Measurements from ENCODE around the gene MYOG. TPM values are rescaled to one million over a fixed set of nuclear protein-coding genes. Genes with fewer than 3 reads are reported as not detected.

MYOG gene
- total and polyA plus RNA-seq, 5 experiments from 2014 or later, result not detected

- Mint-ChIP-seq H3K4me3 (no peak overlapping the region), H3K4me1 (peaks cover 0 to 2% (median 0%) of the 10 kb centered on the region in 4 donors), H3K27ac (no peak overlapping the region), H3K27me3 (peaks cover 0 to 21% (median 4%) of the 10 kb centered on the region in 5 donors), H3K36me3 (no peaks in the 10 kb centered on the region), H3K9me3 (no peaks in the 10 kb centered on the region)
- POLR2A ChIA-PET, result no interaction called here
- peak in 1 of 10 donors; percentile 19 for DNase-seq
- no peak for ATAC-seq
Measured at GRCh38 chr1:203044546-203045250, 41.1 kb downstream of the MYOG start.

- peaks cover 4 to 7% (median 5%) of the 10 kb centered on the region in 4 donors for H3K4me1 Mint-ChIP-seq
- H3K9me3 Mint-ChIP-seq, result no peaks in the 10 kb centered on the region
Measured at GRCh38 chr1:203043830-203044545, 41.8 kb downstream of the MYOG start.

GRCh38 chr1:203041351-203041932 is 44.4 kb downstream of the MYOG start:
- POLR2A ChIA-PET, result no interaction called here
- no peak for ATAC-seq
- H3K4me1 Mint-ChIP-seq, result peaks cover 4 to 8% (median 5%) of the 10 kb centered on the region in 4 donors
- H3K27me3 Mint-ChIP-seq, result peaks cover 4 to 21% (median 6%) of the 10 kb centered on the region in 5 donors
- H3K9me3 Mint-ChIP-seq, result no peaks in the 10 kb centered on the region
- peak in 1 of 10 donors; percentile 27 for DNase-seq
- no peaks in the 10 kb centered on the region for H3K36me3 Mint-ChIP-seq
- no peak overlapping the region for H3K4me3 Mint-ChIP-seq
- peak overlapping the region in 2 of 10 donors; percentile 13 to 41 for H3K27ac Mint-ChIP-seq

More at GRCh38 chr1:203043830-203044545, 41.8 kb downstream of the MYOG start:
- POLR2A ChIA-PET, result interaction anchor here (0.5 kb wide), 1 partner anchor 1114 kb away, joined by 5 read pairs; no protein-coding TSS in a partner anchor
- DNase-seq (peak in 1 of 10 donors; percentile 58), ATAC-seq (no peak)
- Mint-ChIP-seq H3K27me3 (peaks cover 4 to 28% (median 7%) of the 10 kb centered on the region in 5 donors), H3K27ac (no peak overlapping the region), H3K4me3 (no peak overlapping the region), H3K36me3 (no peaks in the 10 kb centered on the region)

DNA sequence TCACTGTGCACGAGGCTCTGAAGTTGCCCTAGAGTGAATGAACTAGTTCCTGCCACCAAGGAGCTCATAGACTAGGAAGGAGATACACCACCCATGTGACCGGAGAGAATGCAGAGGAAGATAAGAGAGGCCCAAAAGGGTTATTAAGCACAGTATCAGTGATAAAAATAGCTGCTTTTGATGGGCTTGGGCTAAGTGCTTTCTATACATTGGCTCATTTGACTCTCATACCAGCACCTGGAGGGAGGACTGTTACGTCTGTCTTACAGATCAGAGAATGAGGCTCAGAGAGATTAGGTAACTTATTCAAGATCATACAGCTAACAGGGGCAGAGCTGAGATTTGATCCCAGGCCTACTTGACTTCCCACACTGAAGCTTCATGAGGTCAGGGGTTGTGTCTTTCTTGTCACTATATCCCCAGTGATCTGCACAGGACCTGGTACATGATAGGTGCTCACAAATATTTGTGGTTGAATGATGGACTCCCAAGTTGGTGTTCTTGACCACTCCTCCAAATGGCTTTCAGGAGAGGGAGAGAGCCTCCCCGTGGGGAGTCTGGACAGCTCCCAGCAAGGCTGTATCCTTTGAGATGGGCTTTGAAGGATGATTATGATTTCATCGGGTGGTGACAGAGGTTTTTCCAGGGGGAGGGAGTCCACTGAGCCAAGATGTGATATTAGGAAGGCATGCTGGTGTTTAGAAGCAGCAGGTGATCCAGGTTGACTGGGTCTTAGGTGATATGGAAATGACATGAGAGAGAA is 45.1 kb downstream of the MYOG start:
- peaks cover 4 to 21% (median 6%) of the 10 kb centered on the region in 5 donors for H3K27me3 Mint-ChIP-seq
- POLR2A ChIA-PET, result no interaction called here
- no peaks in the 10 kb centered on the region for H3K9me3 Mint-ChIP-seq
- no peak overlapping the region for H3K4me3 Mint-ChIP-seq
- no peak for ATAC-seq
- peaks cover 4 to 8% (median 5%) of the 10 kb centered on the region in 4 donors for H3K4me1 Mint-ChIP-seq
- DNase-seq, result peak in 1 of 10 donors; percentile 11
- no peak overlapping the region for H3K27ac Mint-ChIP-seq
- H3K36me3 Mint-ChIP-seq, result no peaks in the 10 kb centered on the region

DNA sequence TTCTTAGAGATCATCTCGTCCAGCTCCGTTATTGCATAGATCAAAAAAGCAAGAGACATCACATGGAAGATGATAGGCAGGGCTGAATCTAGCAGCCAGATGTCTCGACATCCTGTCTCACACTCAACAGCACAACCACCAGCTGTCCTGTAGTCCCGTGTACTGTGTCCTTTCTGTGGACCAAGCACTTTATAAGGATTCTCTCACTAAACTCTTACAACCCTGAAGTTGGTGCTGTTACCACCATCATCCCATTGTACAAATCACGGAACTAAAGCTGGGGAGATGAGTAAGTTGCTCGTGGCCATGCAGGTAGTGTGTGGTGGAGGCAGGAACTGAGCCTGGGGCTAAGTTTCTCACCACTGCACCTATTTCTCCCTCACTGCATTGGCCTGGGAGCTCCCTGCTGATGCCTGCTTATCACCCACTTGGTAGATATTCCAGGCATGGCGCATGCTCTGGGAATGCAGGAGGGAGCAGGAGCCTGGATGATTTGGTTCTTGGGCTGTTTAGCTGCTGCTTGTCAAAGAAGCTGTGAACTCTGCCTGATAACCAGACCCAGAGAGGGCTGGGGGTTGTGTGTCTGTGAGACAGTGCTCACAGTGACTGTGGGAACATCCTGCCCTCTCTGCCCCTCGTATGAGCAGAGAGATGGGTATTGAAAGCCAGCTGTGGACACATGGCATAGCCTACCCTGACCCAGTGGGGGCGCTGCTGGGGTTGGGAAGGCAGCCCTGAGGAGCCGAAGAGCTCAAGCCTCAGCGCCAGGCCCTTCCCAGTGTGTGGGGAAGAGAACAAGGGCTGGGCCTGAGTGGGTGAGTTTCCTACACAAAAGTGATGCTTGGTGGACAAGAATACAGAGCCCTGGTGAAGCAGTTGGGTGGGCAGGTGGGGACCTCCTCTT is 46.0 kb downstream of the MYOG start:
- no peaks in the 10 kb centered on the region for H3K36me3 Mint-ChIP-seq
- H3K27me3 Mint-ChIP-seq, result peaks cover 4 to 19% (median 6%) of the 10 kb centered on the region in 5 donors
- ATAC-seq (no peak), DNase-seq (peak in 1 of 10 donors; percentile 27)
- no peak overlapping the region for H3K27ac Mint-ChIP-seq
- POLR2A ChIA-PET, result no interaction called here
- H3K9me3 Mint-ChIP-seq, result no peaks in the 10 kb centered on the region
- no peak overlapping the region for H3K4me3 Mint-ChIP-seq
- H3K4me1 Mint-ChIP-seq, result peaks cover 4 to 8% (median 4%) of the 10 kb centered on the region in 4 donors

DNA sequence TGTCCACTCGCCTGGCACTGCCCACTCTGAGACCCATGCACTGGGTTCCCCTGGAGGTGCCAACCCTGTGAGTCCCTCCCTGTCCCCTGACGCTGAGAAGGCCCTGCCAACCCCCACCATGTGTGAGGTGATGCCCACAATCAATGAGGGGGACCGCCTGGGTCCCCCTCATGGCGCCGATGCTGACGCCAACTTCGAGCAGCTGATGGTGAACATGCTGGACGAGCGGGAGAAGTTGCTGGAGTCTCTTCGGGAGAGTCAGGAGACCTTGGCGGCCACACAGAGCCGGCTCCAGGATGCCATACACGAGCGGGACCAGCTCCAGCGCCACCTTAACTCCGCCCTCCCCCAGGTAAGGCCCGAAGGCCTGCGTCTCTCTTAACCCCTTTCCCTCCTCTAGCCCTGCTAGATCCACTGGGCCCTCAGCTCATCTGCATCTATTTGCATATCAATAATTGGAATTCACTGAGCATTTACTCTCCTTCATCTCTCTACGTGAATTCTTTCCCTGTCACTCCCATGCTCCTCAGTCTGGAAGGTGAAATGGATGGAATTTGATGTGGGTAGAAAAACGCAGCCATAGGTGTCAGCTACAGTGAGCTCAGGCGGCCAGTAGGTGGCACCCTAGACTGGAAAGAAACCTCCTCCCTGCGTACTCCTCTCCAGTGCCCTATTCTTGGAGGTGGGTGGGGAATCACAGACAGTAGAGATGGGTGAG is 46.8 kb downstream of the MYOG start:
- Mint-ChIP-seq H3K4me1 (peaks cover 4 to 8% (median 4%) of the 10 kb centered on the region in 4 donors), H3K4me3 (no peak overlapping the region), H3K9me3 (no peaks in the 10 kb centered on the region), H3K27me3 (peaks cover 4 to 11% (median 6%) of the 10 kb centered on the region in 5 donors), H3K27ac (no peak overlapping the region), H3K36me3 (no peaks in the 10 kb centered on the region)
- POLR2A ChIA-PET, result no interaction called here
- ATAC-seq (peak; percentile 91 to 99), DNase-seq (peak; percentile 32 to 80 (median 54))

DNA sequence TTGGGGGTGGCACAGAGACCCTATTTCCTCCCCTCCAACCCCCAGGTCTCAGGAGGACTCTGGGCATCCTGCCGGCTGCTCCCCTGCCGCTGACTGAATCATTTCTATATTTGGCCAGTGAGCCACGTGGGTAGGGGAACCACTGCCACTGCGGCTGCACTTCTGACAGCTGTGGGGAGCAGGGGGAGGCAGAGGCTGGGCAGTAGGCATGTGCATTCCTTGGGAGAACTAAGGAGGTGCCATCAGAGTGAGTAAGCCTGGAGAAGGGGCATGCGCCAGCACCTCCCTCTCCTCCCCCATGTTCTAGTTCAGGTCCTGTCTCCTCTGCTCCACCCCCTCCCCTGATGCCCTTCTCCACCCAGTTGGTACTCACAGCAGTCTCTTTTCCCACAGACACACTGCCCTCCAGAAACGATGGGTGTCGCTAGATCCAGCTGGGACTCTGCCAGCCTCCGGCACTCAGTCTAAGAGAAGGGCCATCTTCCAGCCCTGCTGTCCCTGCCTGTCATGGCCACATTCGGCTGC is 47.5 kb downstream of the MYOG start:
- Mint-ChIP-seq H3K27me3 (peaks cover 4 to 11% (median 6%) of the 10 kb centered on the region in 5 donors), H3K27ac (no peak overlapping the region)
- POLR2A ChIA-PET, result no interaction called here

GRCh38 chr1:203037509-203038190 is 48.2 kb downstream of the MYOG start:
- ATAC-seq (no peak), DNase-seq (no peak)
- Mint-ChIP-seq H3K27me3 (peaks cover 4 to 11% (median 6%) of the 10 kb centered on the region in 5 donors), H3K27ac (peak overlapping the region in 1 of 10 donors; percentile 30), H3K4me1 (peaks cover 4 to 8% (median 4%) of the 10 kb centered on the region in 4 donors), H3K4me3 (no peak overlapping the region), H3K36me3 (no peaks in the 10 kb centered on the region), H3K9me3 (no peaks in the 10 kb centered on the region)
- POLR2A ChIA-PET, result no interaction called here

More for the DNA sequence above, 47.5 kb downstream of the MYOG start:
- Mint-ChIP-seq H3K4me1 (peaks cover 4 to 8% (median 4%) of the 10 kb centered on the region in 4 donors), H3K36me3 (no peaks in the 10 kb centered on the region), H3K4me3 (no peak overlapping the region), H3K9me3 (no peaks in the 10 kb centered on the region)
- DNase-seq (no peak), ATAC-seq (no peak)

DNA sequence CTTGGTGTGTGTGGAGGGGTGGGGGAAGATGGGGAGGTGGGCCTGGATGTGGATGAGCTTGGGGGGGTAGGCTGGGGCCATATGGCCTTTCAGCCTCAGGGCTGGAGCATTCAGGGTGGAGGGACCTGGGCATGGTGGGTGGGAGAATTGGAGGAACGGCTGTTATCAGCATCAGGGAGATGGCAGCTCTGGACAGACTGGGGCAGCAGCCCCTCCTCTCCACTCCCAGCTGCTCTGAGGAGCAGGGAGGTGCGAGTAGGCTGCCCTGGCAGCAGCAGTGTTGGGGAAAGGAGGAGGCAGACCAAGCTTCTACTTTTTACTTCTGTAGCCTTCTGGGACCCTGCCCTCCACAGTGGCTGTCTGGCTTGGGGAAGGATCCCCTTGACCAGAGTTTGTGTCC is 49.3 kb downstream of the MYOG start:
- H3K27ac Mint-ChIP-seq, result no peak overlapping the region
- ATAC-seq (no peak), DNase-seq (no peak)
- H3K4me1 Mint-ChIP-seq, result peaks cover 4 to 8% (median 4%) of the 10 kb centered on the region in 4 donors
- H3K27me3 Mint-ChIP-seq, result peaks cover 4 to 11% (median 6%) of the 10 kb centered on the region in 5 donors
- no peaks in the 10 kb centered on the region for H3K9me3 Mint-ChIP-seq
- no peak overlapping the region for H3K4me3 Mint-ChIP-seq
- POLR2A ChIA-PET, result no interaction called here
- no peaks in the 10 kb centered on the region for H3K36me3 Mint-ChIP-seq

DNA sequence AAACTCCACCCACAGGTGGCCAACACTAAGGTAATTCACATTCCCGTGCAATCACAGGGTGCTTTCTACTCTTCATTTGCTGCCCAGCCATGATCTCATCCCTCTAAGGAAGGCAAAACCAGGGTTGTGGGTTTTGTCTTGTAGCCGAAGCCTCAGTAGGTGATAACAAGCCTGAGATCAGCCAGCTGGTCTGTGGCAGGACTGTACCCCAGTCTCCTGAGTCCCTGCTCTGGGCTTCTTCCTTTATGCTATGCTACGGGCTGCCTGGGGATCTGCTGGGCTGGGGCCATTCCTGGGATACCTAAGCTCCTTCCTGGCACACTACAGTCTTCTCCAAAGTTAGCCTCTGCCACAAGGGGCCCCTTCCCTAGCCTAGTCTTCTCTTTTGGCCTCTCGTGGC is 49.7 kb downstream of the MYOG start:
- Mint-ChIP-seq H3K4me3 (no peak overlapping the region), H3K27ac (no peak overlapping the region), H3K27me3 (peaks cover 4 to 11% (median 7%) of the 10 kb centered on the region in 5 donors), H3K4me1 (peaks cover 4 to 8% (median 5%) of the 10 kb centered on the region in 4 donors), H3K9me3 (no peaks in the 10 kb centered on the region), H3K36me3 (no peaks in the 10 kb centered on the region)
- ATAC-seq (no peak), DNase-seq (no peak)
- POLR2A ChIA-PET, result no interaction called here
